ENCODE results near the gene TMEM255B. TPM values are rescaled to one million over a fixed set of nuclear protein-coding genes. Genes with fewer than 3 reads are reported as not detected.

Gene TMEM255B
- total RNA-seq, 1 experiment from 2014 or later = 26.3 TPM

GRCh38 chr13:113784645-113785024 lies 25.6 kb downstream of the TMEM255B start:
- intact Hi-C loops (cut with micrococcal nuclease; ENCODE audit: unreplicated experiment) = no loop called here

DNA sequence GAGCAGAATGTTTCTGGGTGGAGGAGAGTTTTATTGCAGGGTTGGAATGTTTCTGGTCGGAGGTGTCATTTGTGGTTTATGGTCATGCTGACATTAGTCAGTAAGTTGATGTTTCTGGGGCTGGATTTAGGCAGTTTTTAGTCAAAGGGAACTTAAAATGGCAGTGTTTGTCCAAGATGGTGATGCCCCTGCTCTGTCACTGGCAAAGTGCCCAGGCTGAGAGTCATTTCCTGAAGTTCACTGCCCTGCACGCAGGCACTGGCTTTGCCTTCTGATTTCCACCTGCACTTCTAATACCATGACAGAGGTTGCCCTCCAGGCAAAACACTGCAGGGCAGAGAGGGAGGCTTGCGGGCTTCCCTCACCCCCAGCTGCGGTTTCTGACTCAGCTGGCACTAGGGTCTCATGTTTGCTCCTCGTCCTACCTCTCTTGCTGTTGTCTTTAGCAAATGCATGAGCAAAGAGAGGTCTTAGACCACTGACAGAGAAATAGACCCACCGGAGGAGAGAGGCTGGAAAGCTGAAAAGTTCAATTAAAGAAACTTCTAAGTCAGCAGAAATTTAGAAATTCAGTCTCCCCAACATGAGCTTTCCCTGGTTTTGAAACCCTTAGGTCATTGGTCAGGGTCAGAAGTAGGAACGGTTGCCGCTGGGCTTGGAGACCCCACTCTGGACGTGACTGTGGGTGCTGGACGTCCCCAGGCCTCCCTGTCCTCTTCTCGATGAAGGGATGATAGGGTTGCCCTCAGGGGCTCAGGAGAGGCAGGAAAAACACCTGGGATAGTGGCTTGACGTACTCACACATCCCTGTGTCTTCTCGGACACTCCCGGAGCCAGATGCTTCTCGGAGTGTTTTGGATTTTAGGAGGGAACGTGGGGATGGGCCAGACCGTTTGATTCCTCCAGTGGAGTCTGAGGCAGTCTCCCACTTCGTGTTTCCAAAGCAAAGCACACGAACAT lies 26.3 kb downstream of the TMEM255B start:
- CTCF ChIA-PET = no interaction called here
- no peaks in the 10 kb centered on the region for H3K27me3 ChIP-seq (ENCODE audit: control insufficient read depth, insufficient read depth, low read length)
- no peaks in the 10 kb centered on the region for H3K9me3 ChIP-seq (ENCODE audit: control insufficient read depth, insufficient read depth, low read depth, low read length)
- no TSS peak for BruUV-seq (replicated peaks)
- intact Hi-C loops (cut with micrococcal nuclease; ENCODE audit: unreplicated experiment) (no loop called here), in situ Hi-C loops (cut with HindIII; ENCODE audit: low pct_unique_long_range_greater_than_20kb, low sequenced_read_pairs) (no loop called here)
- peak; percentile 87 for DNase-seq (ENCODE audit: low read depth, low spot score)
- H3K4me3 ChIP-seq (ENCODE audit: low read depth in 2 of 2, low read length in 2 of 2) = no peak overlapping the region
- POLR2A ChIA-PET = no interaction called here
- H3K4me1 ChIP-seq (ENCODE audit: control insufficient read depth, insufficient read depth, low read length) = no peaks in the 10 kb centered on the region
- no peak overlapping the region for H3K27ac ChIP-seq (ENCODE audit: low read length)
- no peaks in the 10 kb centered on the region for H3K36me3 ChIP-seq (ENCODE audit: control insufficient read depth, insufficient read depth, low read length)
- peak; percentile 92 for ATAC-seq
- TF ChIP-seq SIN3A (IDR thresholded peaks at IDR 0.05; ENCODE audit: borderline replicate concordance, insufficient read depth, low read depth, low read length) (no peak), TCF7L2 (IDR thresholded peaks at IDR 0.05; ENCODE audit: low read depth, low read length) (no peak), POLR2AphosphoS5 (IDR thresholded peaks at IDR 0.05; ENCODE audit: low read depth, low read length) (no peak)
- TF ChIP-seq, protein P1, sequence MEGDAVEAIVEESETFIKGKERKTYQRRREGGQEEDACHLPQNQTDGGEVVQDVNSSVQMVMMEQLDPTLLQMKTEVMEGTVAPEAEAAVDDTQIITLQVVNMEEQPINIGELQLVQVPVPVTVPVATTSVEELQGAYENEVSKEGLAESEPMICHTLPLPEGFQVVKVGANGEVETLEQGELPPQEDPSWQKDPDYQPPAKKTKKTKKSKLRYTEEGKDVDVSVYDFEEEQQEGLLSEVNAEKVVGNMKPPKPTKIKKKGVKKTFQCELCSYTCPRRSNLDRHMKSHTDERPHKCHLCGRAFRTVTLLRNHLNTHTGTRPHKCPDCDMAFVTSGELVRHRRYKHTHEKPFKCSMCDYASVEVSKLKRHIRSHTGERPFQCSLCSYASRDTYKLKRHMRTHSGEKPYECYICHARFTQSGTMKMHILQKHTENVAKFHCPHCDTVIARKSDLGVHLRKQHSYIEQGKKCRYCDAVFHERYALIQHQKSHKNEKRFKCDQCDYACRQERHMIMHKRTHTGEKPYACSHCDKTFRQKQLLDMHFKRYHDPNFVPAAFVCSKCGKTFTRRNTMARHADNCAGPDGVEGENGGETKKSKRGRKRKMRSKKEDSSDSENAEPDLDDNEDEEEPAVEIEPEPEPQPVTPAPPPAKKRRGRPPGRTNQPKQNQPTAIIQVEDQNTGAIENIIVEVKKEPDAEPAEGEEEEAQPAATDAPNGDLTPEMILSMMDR (IDR thresholded peaks at IDR 0.05) = no peak
- TF ChIP-seq, protein P2, sequence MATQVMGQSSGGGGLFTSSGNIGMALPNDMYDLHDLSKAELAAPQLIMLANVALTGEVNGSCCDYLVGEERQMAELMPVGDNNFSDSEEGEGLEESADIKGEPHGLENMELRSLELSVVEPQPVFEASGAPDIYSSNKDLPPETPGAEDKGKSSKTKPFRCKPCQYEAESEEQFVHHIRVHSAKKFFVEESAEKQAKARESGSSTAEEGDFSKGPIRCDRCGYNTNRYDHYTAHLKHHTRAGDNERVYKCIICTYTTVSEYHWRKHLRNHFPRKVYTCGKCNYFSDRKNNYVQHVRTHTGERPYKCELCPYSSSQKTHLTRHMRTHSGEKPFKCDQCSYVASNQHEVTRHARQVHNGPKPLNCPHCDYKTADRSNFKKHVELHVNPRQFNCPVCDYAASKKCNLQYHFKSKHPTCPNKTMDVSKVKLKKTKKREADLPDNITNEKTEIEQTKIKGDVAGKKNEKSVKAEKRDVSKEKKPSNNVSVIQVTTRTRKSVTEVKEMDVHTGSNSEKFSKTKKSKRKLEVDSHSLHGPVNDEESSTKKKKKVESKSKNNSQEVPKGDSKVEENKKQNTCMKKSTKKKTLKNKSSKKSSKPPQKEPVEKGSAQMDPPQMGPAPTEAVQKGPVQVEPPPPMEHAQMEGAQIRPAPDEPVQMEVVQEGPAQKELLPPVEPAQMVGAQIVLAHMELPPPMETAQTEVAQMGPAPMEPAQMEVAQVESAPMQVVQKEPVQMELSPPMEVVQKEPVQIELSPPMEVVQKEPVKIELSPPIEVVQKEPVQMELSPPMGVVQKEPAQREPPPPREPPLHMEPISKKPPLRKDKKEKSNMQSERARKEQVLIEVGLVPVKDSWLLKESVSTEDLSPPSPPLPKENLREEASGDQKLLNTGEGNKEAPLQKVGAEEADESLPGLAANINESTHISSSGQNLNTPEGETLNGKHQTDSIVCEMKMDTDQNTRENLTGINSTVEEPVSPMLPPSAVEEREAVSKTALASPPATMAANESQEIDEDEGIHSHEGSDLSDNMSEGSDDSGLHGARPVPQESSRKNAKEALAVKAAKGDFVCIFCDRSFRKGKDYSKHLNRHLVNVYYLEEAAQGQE (IDR thresholded peaks at IDR 0.05; ENCODE audit: insufficient read depth in 1 of 2, low read depth in 2 of 2, low read length in 1 of 2) = no peak

More at GRCh38 chr13:113784645-113785024, 25.6 kb downstream of the TMEM255B start:
- in situ Hi-C loops (cut with HindIII; ENCODE audit: low pct_unique_long_range_greater_than_20kb, low sequenced_read_pairs) = no loop called here
- Histone ChIP-seq H3K9me3 (ENCODE audit: control insufficient read depth, insufficient read depth, low read depth, low read length) (no peaks in the 10 kb centered on the region), H3K27me3 (ENCODE audit: control insufficient read depth, insufficient read depth, low read length) (no peaks in the 10 kb centered on the region), H3K36me3 (ENCODE audit: control insufficient read depth, insufficient read depth, low read length) (no peaks in the 10 kb centered on the region), H3K4me3 (ENCODE audit: low read depth in 2 of 2, low read length in 2 of 2) (no peak overlapping the region), H3K4me1 (ENCODE audit: control insufficient read depth, insufficient read depth, low read length) (no peaks in the 10 kb centered on the region), H3K27ac (ENCODE audit: low read length) (no peak overlapping the region)
- TF ChIP-seq SIN3A (IDR thresholded peaks at IDR 0.05; ENCODE audit: borderline replicate concordance, insufficient read depth, low read depth, low read length) = no peak
- no peak for TF ChIP-seq TCF7L2 (IDR thresholded peaks at IDR 0.05; ENCODE audit: low read depth, low read length)
- TF ChIP-seq, protein P2 (IDR thresholded peaks at IDR 0.05; ENCODE audit: insufficient read depth in 1 of 2, low read depth in 2 of 2, low read length in 1 of 2) = no peak
- TF ChIP-seq POLR2AphosphoS5 (IDR thresholded peaks at IDR 0.05; ENCODE audit: low read depth, low read length) = no peak
- TF ChIP-seq, protein P1 (IDR thresholded peaks at IDR 0.05) = no peak
- ATAC-seq (peak; percentile 58), DNase-seq (ENCODE audit: low read depth, low spot score) (no peak)
- CTCF ChIA-PET = no interaction called here
- BruUV-seq (replicated peaks) = no TSS peak
- POLR2A ChIA-PET = no interaction called here

All from Panc1 (cell line).